NCI-H187 treated with DMSO at 0.1 percent for 48 hours (cell line): ENCODE measurements around the gene IRAK2.
"Not testable (repeated sequence)": the region's sequence is repeated elsewhere in the genome, so short reads cannot be mapped to it uniquely, and the experiment has no call there.

Source experiments
- DNase-seq: peaks from one replicate; lab custom pipeline; 2025; lab: John Stamatoyannopoulos, UW

The IRAK2 gene

GRCh38 chr3:10164546-10165393 lies at the start of gene IRAK2:
IRAK2 (plus strand) TSS chr3:10164919; CDS start chr3:10164955, 36 bp downstream.
- DNase-seq, result no peak

DNA sequence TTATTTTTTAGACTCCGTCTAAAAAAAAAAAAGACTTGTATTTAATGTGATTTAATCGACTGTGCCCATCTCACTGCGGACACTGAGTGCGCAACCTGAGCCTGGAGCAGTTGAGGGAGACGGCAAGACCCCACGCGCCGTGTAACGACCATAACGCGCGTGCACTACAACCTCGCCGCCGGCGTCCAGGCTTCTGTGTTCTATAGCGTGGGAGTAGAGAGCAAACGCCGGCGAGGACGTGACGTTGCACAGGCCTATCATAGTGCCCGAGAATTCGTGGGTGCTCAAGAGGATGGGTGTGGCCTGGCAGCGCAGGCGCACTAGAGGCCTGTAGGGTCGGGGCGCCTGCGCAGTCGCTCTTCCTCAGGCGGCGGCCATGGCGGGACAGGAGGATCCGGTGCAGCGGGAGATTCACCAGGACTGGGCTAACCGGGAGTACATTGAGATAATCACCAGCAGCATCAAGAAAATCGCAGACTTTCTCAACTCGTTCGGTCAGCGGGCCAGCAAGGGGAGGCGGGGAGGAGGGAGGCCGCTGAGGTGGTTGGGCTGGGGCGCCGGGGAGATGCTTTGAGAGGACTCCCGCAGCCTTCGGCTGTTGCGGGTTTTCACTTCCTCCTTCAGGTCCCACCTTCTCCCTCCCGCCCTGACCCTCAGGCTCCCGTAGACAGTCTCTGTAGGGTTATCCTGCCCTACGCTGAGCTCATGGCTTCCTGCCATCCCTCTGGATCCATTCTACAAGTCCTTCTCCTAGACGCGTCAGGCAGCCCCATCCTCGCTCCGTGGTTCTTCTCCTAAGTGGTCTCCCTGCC lies 49.2 kb upstream of the IRAK2 start, which contains the start of gene BRK1:
TSS of gene BRK1 (plus strand) at position 350 of the 812 bp plus-strand sequence. CDS start at position 377, 27 bp downstream.
- DNase-seq, result peak; percentile 73

GRCh38 chr3:10116138-10116460 lies 48.6 kb upstream of the IRAK2 start:
- DNase-seq, result no peak

- no peak for DNase-seq
Observed at GRCh38 chr3:10116928-10117327, 47.8 kb upstream of the IRAK2 start.

GRCh38 chr3:10119376-10119775 lies 45.3 kb upstream of the IRAK2 start:
- no peak for DNase-seq

DNA sequence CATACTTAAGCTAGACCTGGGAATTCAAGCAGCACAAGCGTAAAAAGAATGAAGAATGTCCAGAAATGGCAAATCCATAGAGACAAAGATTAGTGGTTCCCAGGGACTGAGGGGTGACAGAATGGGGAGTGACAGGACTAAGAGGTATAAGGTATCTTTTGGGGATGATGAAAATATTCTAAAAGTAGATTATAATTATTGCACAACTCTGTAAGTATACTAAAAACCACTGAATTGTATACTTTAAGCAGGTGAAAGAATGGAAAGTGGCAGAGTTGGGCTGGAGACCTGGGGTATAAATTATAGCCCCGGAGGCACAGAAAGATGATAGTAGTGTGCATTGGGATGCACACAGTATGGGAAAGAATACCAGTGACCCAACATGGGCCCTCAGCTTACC lies 43.7 kb upstream of the IRAK2 start:
- no peak for DNase-seq

- DNase-seq, result no peak
Observed at GRCh38 chr3:10122724-10123123, 42.0 kb upstream of the IRAK2 start.

GRCh38 chr3:10135872-10136271 lies 28.8 kb upstream of the IRAK2 start:
- not testable (repeated sequence) for DNase-seq

GRCh38 chr3:10136426-10137005 lies 28.2 kb upstream of the IRAK2 start:
- no peak for DNase-seq

GRCh38 chr3:10137178-10137577 lies 27.5 kb upstream of the IRAK2 start:
- no peak for DNase-seq

- no peak for DNase-seq
Observed at GRCh38 chr3:10140996-10141546, 23.6 kb upstream of the IRAK2 start.

DNA sequence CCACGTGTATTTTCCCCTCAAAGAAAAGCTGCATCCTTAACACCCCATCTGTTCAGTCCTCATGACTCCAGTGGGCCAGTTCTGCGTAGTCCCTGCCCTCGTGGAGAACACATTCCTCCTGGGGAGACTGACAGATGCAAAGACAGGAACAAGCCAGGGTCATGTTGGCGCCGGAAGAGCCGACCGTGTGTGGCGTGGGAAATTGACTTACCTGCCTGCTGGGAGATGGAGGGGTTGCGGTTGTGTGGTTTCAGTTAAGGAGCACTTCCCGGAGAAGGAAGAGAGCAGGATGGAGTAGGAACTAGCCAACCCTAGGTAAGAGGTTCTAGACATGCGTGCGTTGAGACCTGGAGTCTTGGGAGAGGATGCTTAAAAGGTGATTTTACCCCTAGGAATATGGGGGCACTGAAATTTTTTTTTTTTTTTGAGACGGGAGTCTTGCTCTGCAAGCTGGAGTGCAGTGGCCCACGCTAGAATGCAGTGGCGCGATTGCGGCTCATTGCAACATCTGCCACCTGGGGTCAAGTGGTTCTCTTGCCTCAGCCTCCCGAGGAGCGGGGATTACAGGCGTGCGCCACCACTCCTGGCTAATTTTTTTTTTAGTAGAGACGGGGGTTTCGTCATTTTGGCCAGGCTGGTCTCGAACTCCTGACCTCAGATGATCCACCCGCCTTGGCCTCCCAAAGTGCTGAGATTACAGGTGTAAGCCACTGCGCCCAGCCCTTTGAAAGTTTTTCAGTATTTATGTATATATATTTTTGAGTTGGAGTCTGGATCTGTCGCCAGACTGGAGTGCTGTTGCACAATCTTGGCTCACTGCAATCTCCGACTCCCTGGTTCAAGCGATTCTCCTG lies 21.8 kb upstream of the IRAK2 start:
- DNase-seq, result no peak

DNA sequence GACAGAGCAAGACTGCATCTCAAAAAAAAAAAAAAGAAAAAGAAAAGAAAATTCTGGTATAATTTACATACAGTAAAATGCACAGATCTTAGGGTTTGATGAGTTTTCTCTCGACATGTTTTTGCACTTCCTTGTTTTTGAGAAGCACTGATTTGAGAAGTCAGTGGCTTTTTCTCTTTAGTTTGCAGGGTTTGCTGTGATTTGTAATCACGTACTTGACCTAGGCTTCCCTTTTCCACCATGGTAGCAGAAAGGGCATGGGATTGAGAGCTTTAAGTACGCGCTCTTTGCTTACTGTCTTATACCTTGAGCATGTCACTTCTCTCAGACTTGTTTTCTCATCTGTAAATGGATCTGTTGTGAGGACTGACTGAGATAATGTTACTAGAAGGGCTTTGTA lies 19.0 kb upstream of the IRAK2 start:
- no peak for DNase-seq

DNA sequence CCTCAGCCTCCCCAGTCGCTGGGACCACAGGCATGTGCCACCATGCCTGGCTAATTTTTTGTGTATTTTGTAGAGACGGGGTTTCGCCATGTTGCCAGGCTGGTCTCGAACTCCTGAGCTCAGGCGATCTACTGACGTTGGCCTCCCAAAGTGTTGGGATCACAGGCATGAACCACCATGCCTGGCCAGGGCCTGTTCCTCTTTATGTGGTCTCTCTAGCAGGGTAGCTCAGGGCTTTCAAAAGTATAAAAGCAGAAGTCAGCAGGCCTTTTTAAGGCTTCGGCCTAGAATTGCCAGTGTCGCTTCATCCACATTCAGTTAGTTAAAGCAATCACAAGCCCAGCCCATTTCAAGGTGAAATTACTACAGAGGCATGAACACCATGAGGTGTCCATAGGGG lies 15.5 kb upstream of the IRAK2 start:
- DNase-seq, result no peak

- DNase-seq, result no peak
Observed at GRCh38 chr3:10150987-10151386, 13.7 kb upstream of the IRAK2 start.

DNA sequence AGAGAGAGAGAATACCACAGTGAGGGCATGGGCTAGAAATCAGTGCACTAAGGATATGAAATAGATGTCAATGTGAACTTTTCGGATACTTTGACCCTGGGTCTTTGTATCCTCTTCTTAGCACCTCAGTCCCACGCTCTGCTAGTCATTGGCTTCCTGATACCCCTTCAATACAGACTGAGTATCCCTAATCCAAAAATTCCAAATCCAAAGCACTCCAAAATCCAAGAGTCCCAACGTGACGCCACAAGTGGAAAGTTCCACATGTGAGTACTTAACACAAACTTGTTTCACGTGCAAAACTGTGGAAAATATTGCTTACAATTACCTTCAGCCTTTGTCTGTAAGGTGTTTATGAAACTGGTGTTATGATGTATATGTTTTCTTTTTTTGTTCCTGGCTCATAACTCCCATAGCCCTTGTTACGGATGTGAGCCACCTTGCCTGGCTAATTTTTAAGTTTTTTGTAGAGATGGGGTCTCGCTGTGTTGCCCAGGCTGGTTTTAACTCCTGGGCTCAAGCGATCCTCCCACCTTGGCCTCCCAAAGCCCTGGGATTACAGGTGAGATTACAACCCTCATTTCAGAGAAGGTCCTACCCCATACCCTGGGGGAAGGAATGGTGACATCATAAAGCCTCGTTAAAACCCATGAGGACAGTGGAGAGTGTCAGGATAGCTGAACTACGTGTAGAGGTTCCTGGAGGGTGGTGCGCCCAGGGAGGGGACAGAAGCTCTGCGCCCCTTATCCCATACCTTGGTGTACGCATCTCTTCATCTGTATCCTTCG lies 10.2 kb upstream of the IRAK2 start:
- DNase-seq, result no peak

DNA sequence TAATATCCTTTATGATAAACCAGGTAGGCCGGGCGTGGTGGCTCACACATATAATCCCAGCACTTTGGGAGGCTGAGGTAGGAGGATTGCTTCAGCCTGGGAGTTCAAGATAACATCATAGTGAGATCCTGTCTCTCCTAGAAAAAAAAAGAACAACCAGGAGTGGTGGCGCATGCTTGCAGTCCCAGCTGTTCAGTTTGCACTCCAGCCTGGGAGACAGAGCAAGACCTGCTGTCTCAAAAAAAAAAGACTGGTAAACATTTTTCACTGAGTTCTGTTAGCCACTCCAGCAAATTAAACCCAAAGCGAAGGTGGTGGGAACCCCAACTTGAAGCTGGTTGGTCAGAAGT lies 9.6 kb upstream of the IRAK2 start:
- no peak for DNase-seq

- DNase-seq, result no peak
Observed at GRCh38 chr3:10155658-10156057, 9.1 kb upstream of the IRAK2 start.

DNA sequence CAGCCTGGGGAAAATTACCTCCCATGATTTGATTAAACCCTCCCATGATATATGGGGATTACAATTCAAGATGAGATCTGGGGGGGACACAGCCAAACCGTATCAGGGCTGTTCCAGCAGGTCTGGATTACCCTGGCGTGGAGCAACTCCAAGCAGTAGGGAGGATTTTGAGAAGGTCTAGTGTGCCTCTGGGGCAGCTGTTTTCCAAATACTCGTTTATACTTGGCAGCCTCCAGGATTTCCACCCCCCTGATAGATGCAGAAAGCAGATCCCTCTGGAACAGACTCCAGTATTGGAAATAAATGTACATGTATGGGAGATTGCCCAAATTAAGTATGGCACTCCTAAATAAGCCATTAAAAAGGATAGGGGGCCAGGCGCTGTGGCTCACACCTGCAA lies 7.7 kb upstream of the IRAK2 start:
- no peak for DNase-seq

GRCh38 chr3:10158555-10158954 lies 6.2 kb upstream of the IRAK2 start:
- DNase-seq, result not testable (repeated sequence)

GRCh38 chr3:10160346-10160745 lies 4.4 kb upstream of the IRAK2 start:
- DNase-seq, result no peak
